NCI-H187 treated with DMSO at 0.1 percent for 48 hours (cell line): Measurements from ENCODE around the gene OR1G1.
"Not testable (repeated sequence)": the region's sequence is repeated elsewhere in the genome, so short reads cannot be mapped to it uniquely, and the experiment has no call there.

Experiments
- DNase-seq: peaks from one replicate; lab custom pipeline; 2025; lab: John Stamatoyannopoulos, UW

OR1G1 gene

DNA sequence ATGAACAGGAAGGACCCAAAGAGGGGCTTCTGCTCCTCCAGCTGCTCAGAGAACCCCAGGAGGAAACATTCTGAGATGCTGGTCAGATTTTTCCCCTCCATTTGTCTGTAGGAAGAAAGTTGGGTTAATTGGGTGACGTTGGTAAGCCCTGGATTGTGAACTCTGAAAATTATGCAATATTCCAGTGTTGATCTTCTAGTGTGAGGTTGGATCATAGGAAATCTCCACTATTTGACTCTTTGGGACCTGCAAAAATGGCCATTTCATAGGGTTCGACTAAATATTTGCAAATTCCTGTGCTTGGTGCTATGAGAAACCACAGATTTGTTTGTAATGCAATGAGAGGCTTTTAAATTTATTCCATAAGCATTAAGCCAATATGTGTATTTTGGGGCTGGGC, at the start of gene OR1G1:
TSS of gene OR1G1 (minus strand) at position 101 of the 400 bp plus-strand sequence. CDS start at position 101, 0 bp downstream.
- DNase-seq: no peak

DNA sequence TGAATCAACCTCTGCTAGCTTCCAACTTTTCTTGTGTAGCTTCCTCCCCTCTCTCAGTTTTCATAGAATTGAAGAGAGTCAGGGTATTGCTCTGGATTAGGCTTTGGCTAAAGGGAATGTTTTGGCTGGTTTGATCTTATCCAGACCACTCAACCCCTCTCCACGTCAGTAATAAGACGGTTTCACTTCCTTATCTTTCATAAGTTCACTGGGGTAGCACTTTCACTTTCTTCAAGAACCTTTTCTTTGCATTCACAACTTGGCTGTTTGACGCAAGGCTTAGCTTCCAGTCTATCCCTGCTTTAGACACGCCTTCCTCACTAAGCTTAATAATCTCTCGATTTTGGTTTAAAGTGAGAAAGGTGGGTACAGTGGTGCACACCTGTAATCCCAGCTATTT, 40.2 kb upstream of the OR1G1 start:
- no peak for DNase-seq

GRCh38 chr17:3157218-3157617, 29.9 kb upstream of the OR1G1 start:
- DNase-seq: no peak

GRCh38 chr17:3137494-3137893, 10.1 kb upstream of the OR1G1 start:
- DNase-seq: not testable (repeated sequence)

DNA sequence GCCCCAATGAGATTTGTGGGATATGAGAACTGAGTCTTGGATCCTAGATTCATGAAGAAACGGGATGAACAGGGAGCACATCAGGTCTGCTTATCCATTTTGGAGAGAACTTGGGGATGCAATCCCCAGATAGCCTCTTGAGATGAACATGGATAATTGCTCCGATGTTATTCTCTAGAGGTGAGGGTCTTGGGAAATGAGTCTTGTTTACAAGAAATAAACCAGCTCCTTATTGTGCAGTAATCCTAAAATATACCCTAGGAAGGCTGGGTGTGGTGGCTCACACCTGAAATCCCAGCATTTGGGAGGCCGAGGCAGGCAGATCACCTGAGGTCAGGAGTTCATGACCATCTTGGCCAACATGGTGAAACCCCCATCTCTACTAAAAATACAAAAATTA, 23.0 kb downstream of the OR1G1 start, which contains the start of gene OR1D2:
TSS of gene OR1D2 (minus strand) at position 101 of the 400 bp plus-strand sequence. CDS start 11,426 bp downstream, outside the sequence.
- DNase-seq: no peak
